NCI-H460 (cell line): ENCODE data around the gene HELQ. TPM values are rescaled to one million over a fixed set of nuclear protein-coding genes. Genes with fewer than 3 reads are reported as not detected.
"Not testable (repeated sequence)": the region's sequence is repeated elsewhere in the genome, so short reads cannot be mapped to it uniquely, and the experiment has no call there.

Experiments used
- DNase-seq: peaks from one replicate; pipeline ENCODE4 v3.0.0-alpha.2; 2016; ENCODE audit warnings: low read depth; ENCODE audit errors: extremely low read depth
- polyA plus RNA-seq: library from polyadenylated mRNA; depleted of rRNA; stranded (reverse); fragments of >200 nt; gene quantifications from 2 replicates; pipeline ENCODE4 v1.2.3, GENCODE V29; 2014; cell fraction: nucleus; rRNA removed
- total RNA-seq: library from RNA; depleted of rRNA; stranded (reverse); fragments of >200 nt; shearing (Covaris generic); gene quantifications from 2 replicates; pipeline ENCODE4 v1.2.3, GENCODE V29; 2014; rRNA removed

Gene HELQ
- 7.1 and 7.6 TPM in 2 replicates for total RNA-seq
- 2.5 and 4.8 TPM in 2 replicates for polyA plus RNA-seq

GRCh38 chr4:83455281-83456183 lies at the start of gene HELQ, which contains the start of gene MRPS18C:
HELQ (minus strand) TSS chr4:83455823; CDS start chr4:83455693, 130 bp downstream.
MRPS18C (plus strand) TSS chr4:83456058; CDS start chr4:83456078, 20 bp downstream.
- DNase-seq = peak; percentile 96

- no peak for DNase-seq
These were observed 49.4 kb upstream of the HELQ start for GRCh38 chr4:83504996-83505395.

GRCh38 chr4:83504503-83504902 lies 48.9 kb upstream of the HELQ start:
- no peak for DNase-seq

- no peak for DNase-seq
These were observed 48.4 kb upstream of the HELQ start for GRCh38 chr4:83503974-83504373.

- not testable (repeated sequence) for DNase-seq
These were observed 46.0 kb upstream of the HELQ start for GRCh38 chr4:83501671-83502070.

GRCh38 chr4:83498187-83498586 lies 42.6 kb upstream of the HELQ start:
- DNase-seq = no peak

- DNase-seq = not testable (repeated sequence)
These were observed 40.7 kb upstream of the HELQ start for GRCh38 chr4:83496085-83496917.

GRCh38 chr4:83490876-83491450 lies 35.3 kb upstream of the HELQ start:
- DNase-seq = peak; percentile 15

- DNase-seq = no peak
These were observed 34.2 kb upstream of the HELQ start for GRCh38 chr4:83489711-83490326.

GRCh38 chr4:83486457-83487129 lies 31.0 kb upstream of the HELQ start:
- no peak for DNase-seq

- peak; percentile 87 for DNase-seq
These were observed 29.2 kb upstream of the HELQ start, which contains the start of gene ABRAXAS1 for GRCh38 chr4:83484500-83485461. ABRAXAS1 (minus strand) TSS chr4:83485100; CDS start chr4:83485072, 28 bp downstream.

GRCh38 chr4:83473966-83474365 lies 18.3 kb upstream of the HELQ start:
- DNase-seq = no peak

GRCh38 chr4:83473423-83473822 lies 17.8 kb upstream of the HELQ start:
- no peak for DNase-seq

GRCh38 chr4:83456184-83456501 lies 520 bp upstream of the HELQ start:
- no peak for DNase-seq

GRCh38 chr4:83454686-83455085 lies 937 bp downstream of the HELQ start:
- no peak for DNase-seq

- DNase-seq = no peak
These were observed 6.6 kb downstream of the HELQ start for GRCh38 chr4:83449009-83449408.

GRCh38 chr4:83440899-83441298 lies 14.7 kb downstream of the HELQ start:
- DNase-seq = no peak

- DNase-seq = no peak
These were observed 15.3 kb downstream of the HELQ start for GRCh38 chr4:83440148-83440814.
